GM12873 (cell line): ENCODE measurements around the gene MRPL41.

Experiments
- TF ChIP-seq, protein P1 (sequence below): IDR thresholded peaks from 2 replicates; pipeline ENCODE4 v1.5.1; 2012; ENCODE audit warnings: low read depth, mild to moderate bottlenecking, moderate library complexity, low read length, control low read depth; ENCODE audit not compliant: insufficient read depth; ENCODE audit errors: missing control alignments

Gene MRPL41

GRCh38 chr9:137509198-137509597 lies 42.5 kb upstream of the MRPL41 start:
- TF ChIP-seq, protein P1, sequence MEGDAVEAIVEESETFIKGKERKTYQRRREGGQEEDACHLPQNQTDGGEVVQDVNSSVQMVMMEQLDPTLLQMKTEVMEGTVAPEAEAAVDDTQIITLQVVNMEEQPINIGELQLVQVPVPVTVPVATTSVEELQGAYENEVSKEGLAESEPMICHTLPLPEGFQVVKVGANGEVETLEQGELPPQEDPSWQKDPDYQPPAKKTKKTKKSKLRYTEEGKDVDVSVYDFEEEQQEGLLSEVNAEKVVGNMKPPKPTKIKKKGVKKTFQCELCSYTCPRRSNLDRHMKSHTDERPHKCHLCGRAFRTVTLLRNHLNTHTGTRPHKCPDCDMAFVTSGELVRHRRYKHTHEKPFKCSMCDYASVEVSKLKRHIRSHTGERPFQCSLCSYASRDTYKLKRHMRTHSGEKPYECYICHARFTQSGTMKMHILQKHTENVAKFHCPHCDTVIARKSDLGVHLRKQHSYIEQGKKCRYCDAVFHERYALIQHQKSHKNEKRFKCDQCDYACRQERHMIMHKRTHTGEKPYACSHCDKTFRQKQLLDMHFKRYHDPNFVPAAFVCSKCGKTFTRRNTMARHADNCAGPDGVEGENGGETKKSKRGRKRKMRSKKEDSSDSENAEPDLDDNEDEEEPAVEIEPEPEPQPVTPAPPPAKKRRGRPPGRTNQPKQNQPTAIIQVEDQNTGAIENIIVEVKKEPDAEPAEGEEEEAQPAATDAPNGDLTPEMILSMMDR: no peak

DNA sequence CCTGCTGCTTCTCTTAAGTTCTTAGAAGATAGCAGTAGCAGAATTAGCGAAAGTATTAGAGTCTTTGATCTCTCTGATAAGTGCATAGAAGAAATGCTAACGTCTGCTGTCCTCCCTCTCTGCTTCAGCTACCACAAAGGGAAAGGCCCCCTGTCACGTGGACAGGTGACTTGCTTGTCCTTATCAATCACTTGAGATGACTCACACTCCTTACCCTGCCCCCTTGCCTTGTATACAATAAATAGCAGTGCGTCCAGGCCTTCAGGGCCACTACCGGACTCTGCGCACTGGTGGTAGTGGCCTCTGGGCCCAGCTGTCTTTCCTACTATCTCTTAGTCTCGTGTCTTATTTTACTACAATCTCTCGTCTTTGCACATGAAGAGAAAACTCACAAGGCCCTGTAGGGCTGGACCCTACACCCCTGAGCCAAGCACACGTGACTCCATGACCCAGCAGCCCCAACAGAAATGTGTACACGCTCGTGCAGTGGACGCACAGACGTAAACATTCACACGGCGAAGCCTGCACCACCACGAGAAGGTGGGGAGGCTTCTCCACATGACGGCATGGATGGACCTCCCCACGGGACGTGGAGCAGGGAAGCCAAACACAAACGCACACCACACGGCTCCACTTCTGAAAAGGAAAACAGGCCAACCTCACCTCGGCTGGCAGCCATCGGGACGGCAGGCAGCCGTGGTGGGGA lies 39.8 kb upstream of the MRPL41 start:
- TF ChIP-seq, protein P1: no peak

GRCh38 chr9:137514691-137515337 lies 36.9 kb upstream of the MRPL41 start:
- TF ChIP-seq, protein P1: no peak

- TF ChIP-seq, protein P1: no peak
Observed at GRCh38 chr9:137515338-137515724, 36.3 kb upstream of the MRPL41 start.

- TF ChIP-seq, protein P1: no peak
Observed at GRCh38 chr9:137516144-137516917, 35.3 kb upstream of the MRPL41 start.

DNA sequence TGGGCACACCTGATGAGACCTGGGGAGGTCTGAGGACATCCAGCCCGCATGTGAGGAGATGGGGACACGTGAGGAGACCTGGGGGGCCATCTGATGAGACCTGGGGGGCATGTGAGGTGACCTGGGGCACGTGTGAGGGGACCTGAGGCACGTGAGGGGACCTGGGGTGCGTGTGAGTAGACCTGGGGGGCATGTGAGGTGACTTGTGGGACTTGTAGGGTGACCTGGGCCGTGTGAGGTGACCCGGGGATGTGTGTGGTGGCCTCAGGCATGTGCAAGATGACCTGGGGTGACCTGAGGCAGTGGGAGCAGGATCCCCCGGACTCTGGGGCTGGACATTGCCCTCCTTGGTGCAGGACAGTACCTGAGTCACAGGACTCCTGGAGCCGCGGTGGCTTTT lies 32.1 kb upstream of the MRPL41 start:
- TF ChIP-seq, protein P1: no peak
